GM23248 (cell line): ENCODE data around the gene SELENOO.

Source experiments
- EZH2 ChIP-seq: fragments of 200-600 bp; sonication (generic); IDR thresholded peaks from 2 replicates; pipeline ENCODE4 v1.6.1; 2018; ENCODE audit warnings: antibody characterized with exemption, mild to moderate bottlenecking; ENCODE audit not compliant: insufficient read depth, poor library complexity, severe bottlenecking
- EZH2phosphoT487 ChIP-seq: fragments of 200-600 bp; sonication (generic); IDR thresholded peaks from 2 replicates; pipeline ENCODE4 v1.6.1; 2018; ENCODE audit warnings: antibody characterized with exemption, moderate library complexity, mild to moderate bottlenecking, low read depth; ENCODE audit not compliant: insufficient read depth

- TF ChIP-seq EZH2: no peak
- TF ChIP-seq EZH2phosphoT487: no peak
Measured at GRCh38 chr22:50186761-50187523, 13.9 kb upstream of the SELENOO start.
